ENCODE data around the gene GJE1.

Gene GJE1

DNA sequence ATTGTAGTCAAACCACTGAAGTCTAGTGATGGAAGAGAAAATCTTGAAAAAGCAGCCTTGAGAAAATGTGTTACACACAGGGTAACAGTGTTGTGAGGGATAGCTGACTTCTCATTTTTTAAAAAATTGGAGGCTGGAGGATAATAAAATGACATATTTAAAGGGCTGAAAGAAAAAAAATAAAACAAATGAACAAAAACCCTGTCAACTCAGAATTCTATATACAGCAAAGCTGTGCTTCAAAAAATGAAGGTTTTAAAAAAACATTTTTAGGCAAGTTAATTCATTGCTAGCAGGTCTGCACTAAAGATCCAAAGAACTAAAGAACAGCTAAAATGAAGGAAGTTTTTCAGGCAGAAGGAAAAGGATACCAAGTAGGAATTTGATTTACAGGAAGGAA lies 45.4 kb downstream of the GJE1 start:
- no peak for DNase-seq (ENCODE audit: low spot score)
- TF ChIP-seq, protein P1, sequence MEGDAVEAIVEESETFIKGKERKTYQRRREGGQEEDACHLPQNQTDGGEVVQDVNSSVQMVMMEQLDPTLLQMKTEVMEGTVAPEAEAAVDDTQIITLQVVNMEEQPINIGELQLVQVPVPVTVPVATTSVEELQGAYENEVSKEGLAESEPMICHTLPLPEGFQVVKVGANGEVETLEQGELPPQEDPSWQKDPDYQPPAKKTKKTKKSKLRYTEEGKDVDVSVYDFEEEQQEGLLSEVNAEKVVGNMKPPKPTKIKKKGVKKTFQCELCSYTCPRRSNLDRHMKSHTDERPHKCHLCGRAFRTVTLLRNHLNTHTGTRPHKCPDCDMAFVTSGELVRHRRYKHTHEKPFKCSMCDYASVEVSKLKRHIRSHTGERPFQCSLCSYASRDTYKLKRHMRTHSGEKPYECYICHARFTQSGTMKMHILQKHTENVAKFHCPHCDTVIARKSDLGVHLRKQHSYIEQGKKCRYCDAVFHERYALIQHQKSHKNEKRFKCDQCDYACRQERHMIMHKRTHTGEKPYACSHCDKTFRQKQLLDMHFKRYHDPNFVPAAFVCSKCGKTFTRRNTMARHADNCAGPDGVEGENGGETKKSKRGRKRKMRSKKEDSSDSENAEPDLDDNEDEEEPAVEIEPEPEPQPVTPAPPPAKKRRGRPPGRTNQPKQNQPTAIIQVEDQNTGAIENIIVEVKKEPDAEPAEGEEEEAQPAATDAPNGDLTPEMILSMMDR (IDR thresholded peaks at IDR 0.05; ENCODE audit: extremely low read depth, insufficient read depth, missing control alignments) = no peak

DNA sequence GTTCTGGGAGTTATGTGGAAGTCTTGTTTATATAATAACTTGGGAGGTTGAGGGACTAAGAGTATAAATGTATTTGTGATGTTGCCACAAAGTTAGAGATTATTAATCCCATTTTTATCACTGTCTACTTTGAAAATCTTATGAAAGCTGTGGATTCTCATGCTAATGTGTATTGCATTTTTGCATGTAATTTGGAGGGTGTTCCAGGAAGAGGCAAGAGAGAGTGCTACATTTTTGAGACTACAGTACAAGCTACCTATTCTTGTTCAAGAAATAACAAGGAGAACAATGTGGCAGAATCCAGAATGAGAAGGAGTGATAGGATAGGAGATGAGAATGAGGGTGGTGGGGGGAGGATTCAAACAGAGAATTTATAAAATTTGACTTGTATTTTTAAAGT lies 49.3 kb downstream of the GJE1 start:
- DNase-seq (ENCODE audit: low spot score) = no peak
- in situ Hi-C loops (cut with MboI; ENCODE audit: low pct_unique_long_range_greater_than_20kb, low sequenced_read_pairs, unreplicated experiment) = no loop called here
- TF ChIP-seq, protein P1 (IDR thresholded peaks at IDR 0.05; ENCODE audit: extremely low read depth, insufficient read depth, missing control alignments) = no peak

More for the DNA sequence above, 45.4 kb downstream of the GJE1 start:
- in situ Hi-C loops (cut with MboI; ENCODE audit: low pct_unique_long_range_greater_than_20kb, low sequenced_read_pairs, unreplicated experiment) = no loop called here

DNA sequence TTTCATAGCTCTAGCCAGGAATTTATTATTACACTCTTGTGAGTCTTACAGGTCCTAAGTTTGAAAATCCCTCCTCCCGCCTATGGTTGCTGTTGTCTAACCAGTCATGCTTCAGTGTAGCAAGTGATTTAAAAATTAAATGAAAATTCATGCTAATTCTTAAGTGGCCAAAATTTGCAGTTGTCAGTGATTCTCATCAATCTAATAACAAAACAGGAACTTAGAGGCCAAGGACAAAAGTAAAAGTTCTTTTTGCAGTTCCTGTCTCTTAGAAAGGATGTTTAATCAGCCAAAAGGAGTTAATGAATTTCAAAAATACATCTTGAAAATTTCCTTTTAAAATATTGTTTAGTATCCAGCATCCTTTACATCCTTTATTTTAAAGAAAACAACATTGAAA lies 50.6 kb downstream of the GJE1 start:
- TF ChIP-seq, protein P1 (IDR thresholded peaks at IDR 0.05; ENCODE audit: extremely low read depth, insufficient read depth, missing control alignments) = no peak
- no peak for DNase-seq (ENCODE audit: low spot score)
- in situ Hi-C loops (cut with MboI; ENCODE audit: low pct_unique_long_range_greater_than_20kb, low sequenced_read_pairs, unreplicated experiment) = no loop called here

DNA sequence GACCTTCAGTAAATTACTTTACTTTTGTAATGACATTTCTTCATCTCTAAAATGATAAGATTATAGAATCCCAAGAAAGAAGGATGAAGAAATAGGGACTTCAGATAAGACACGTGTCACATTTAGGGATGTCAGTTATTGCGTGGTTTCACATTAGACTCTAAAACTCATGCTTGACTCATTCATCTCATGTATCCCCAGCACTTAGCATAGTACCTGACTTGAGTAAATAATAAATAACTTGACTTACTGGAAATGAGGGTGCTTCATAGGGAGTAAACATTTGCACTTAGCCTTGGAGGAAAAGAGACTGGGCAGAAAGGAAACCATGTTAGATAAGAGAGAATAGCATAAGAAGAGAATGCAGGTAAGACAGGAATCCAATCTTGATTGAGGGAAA lies 51.6 kb downstream of the GJE1 start:
- TF ChIP-seq, protein P1 (IDR thresholded peaks at IDR 0.05; ENCODE audit: extremely low read depth, insufficient read depth, missing control alignments) = no peak
- no peak for DNase-seq (ENCODE audit: low spot score)
- in situ Hi-C loops (cut with MboI; ENCODE audit: low pct_unique_long_range_greater_than_20kb, low sequenced_read_pairs, unreplicated experiment) = no loop called here

Measured in GM13977 (cell line).